HG03039 (cell line): Measurements from ENCODE around the gene FRG1.
A peak's percentile ranks its signal among the peaks of the same experiment; 100 is the strongest.
"Not testable (repeated sequence)": the region's sequence is repeated elsewhere in the genome, so short reads cannot be mapped to it uniquely, and the experiment has no call there.

ENCODE experiments used
- ATAC-seq: cut with Tn5 transposase; IDR thresholded peaks from one replicate; pipeline ENCODE4 v1.9.1; 2021; ENCODE audit warnings: mild to moderate bottlenecking, moderate library complexity; ENCODE audit not compliant: unreplicated experiment

FRG1 gene

GRCh38 chr4:189940178-189941004 lies at the start of gene FRG1:
Gene FRG1 (plus strand): TSS chr4:189940872. CDS start chr4:189941010, 138 bp downstream.
- ATAC-seq, result peak; percentile 100

DNA sequence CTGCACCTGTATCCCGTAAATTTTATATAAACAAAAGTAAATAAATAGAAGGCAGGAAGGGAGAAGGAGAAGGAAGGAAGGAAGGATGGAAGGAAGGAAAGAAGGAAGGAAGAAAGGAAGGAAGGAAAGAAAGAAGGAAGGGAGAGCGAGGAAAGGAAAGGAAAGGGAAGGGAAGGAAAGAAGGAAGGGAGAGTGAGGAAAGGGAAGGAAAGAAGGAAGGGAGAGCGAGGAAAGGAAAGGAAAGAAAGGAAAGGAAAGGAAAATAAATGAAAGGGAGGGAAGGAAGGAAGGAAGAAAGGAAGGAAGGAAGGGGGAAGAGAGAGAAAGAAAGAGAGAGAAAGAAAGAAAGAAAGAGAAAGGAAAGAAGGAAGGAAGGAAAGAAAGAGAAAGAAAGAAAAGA lies 43.0 kb upstream of the FRG1 start:
- ATAC-seq, result no peak

DNA sequence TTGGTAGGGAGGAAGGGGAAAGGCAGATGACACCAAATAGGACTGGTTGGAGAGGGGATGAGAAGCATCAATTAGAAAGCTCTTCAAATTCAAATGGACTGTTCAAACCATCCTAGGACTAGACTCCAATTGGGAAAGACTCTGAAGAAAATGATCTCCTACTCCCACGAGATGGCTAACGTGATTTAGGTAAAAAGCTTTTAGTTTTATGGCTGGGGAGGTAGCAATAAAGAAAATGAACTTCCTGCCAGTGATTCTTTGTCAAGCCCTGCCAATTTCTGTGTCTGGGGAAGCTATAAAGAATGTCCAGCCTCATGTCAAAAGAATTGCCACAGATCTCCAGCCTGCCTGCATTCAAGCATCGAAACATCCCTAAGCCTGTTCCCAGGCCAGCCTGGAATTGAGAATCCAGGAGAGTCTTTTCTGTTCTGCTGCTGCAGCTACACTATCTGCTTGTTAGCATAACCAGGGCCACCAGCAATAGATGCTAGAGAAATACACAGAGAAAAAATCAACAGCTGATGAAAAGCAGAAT lies 41.1 kb upstream of the FRG1 start:
- ATAC-seq, result not testable (repeated sequence)

- ATAC-seq, result not testable (repeated sequence)
These were observed 36.1 kb upstream of the FRG1 start for GRCh38 chr4:189904420-189905027.

DNA sequence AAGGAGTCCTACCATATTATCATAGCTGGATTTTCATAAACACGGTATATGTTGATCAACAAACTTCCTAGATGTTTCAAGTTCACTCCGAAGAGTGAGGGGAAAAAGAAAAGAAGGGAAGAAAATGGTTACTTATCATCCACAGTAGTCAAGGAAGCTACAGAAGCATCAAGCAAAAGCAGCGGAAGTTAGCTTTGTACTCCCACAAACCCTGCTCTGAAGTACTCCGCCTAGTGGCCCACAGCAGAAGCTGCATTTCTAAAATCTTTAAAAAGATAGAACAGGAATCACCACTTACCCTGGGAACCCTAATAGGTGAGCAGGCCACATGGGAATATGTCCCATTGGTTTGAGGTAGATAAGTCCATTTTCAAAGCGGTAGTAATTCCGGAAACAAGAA lies 28.5 kb upstream of the FRG1 start:
- ATAC-seq, result no peak

GRCh38 chr4:189917161-189917891 lies 23.3 kb upstream of the FRG1 start:
- ATAC-seq, result no peak

DNA sequence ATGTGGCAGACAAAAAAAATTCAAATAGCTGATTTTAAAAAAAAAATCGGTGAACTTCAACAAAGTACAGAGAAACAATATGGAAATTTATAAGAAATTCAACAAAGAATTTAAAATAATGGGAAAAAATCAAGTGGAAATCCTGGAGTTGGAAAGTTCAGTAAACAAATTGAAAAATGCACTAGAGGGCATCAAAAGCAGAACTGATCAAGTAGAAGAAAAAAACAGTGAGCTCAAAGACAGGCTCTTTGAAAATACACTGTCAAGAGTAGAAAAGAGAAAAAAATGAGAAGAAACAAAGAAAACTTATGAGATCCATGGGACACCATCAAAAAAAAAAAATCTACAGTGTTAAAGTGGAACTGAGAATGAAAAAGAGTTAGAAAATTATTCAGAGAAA lies 19.6 kb upstream of the FRG1 start:
- ATAC-seq, result no peak

- ATAC-seq, result not testable (repeated sequence)
These were observed 13.9 kb upstream of the FRG1 start for GRCh38 chr4:189926742-189927141.

GRCh38 chr4:189941005-189941450 lies 356 bp downstream of the FRG1 start:
- peak; percentile 35 for ATAC-seq

DNA sequence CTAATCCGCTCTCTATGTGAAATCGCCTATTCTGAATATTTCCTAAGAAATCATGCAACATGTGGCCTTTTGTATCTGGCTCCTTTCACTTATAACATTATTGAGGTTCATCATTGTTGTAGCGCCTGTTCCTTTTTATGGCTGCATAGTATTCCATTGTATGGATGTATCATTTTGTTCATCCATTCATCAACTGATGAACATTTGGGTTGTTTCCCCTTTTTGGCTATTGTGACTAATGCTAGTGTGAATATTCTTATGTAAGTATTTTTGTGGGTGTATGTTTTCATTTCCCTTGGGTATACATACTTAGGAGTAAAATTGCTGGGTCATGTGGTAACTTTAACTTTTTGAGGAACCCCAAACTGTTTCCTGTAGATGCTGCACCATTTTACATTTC lies 1.7 kb downstream of the FRG1 start:
- ATAC-seq, result not testable (repeated sequence)

- not testable (repeated sequence) for ATAC-seq
These were observed 3.4 kb downstream of the FRG1 start for GRCh38 chr4:189944077-189944476.

GRCh38 chr4:189946906-189947305 lies 6.2 kb downstream of the FRG1 start:
- not testable (repeated sequence) for ATAC-seq

DNA sequence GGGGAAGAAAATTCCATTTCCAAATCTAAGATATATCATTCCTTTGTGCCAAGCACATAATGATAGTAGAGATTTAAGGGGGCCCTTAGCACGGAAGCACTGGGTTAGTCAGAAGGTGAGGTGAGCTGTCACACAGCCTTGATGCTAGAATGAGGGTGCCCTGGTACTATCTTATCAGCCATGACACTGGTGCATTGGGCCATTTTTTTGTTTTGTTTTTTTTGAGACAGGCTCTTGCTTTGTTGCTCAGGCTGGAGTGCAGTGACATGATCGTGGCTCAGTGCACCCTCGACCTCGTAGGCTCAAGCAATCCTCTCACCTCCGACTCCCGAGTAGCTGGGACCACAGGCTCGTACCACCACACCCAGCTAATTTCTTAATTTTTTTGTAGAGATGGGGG lies 7.8 kb downstream of the FRG1 start:
- not testable (repeated sequence) for ATAC-seq

DNA sequence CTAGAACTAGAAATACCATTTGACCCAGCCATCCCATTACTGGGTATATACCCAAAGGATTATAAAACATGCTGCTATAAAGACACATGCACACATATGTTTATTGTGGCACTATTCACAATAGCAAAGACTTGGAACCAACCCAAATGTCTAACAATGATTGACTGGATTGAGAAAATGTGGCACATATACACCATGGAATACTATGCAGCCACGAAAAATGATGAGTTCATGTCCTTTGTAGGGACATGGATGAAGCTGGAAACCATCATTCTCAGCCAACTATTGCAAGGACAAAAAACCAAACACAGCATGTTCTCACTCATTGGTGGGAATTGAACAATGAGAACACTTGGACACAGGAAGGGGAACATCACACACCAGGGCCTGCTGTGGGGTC lies 28.6 kb downstream of the FRG1 start:
- ATAC-seq, result not testable (repeated sequence)

DNA sequence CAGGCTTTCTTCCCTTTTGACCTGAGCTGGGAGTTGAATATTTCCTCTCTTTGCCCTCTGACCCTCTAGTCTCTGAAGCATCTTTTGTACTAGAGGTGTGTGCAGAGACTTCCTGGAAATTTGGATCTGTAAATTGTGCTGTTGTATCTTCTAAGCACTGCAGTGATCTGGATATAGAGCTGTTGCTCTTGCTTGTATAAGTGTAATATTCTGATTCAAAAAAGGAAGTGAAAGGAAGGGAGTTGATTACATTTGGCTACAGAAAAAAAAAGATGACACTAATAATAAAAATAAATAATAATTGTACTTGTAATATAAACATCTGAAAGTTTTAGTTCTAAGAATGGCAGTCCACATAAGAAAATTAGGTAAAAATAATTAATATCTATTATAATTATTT lies 33.0 kb downstream of the FRG1 start:
- no peak for ATAC-seq

- no peak for ATAC-seq
These were observed 33.4 kb downstream of the FRG1 start for GRCh38 chr4:189974056-189974455.

DNA sequence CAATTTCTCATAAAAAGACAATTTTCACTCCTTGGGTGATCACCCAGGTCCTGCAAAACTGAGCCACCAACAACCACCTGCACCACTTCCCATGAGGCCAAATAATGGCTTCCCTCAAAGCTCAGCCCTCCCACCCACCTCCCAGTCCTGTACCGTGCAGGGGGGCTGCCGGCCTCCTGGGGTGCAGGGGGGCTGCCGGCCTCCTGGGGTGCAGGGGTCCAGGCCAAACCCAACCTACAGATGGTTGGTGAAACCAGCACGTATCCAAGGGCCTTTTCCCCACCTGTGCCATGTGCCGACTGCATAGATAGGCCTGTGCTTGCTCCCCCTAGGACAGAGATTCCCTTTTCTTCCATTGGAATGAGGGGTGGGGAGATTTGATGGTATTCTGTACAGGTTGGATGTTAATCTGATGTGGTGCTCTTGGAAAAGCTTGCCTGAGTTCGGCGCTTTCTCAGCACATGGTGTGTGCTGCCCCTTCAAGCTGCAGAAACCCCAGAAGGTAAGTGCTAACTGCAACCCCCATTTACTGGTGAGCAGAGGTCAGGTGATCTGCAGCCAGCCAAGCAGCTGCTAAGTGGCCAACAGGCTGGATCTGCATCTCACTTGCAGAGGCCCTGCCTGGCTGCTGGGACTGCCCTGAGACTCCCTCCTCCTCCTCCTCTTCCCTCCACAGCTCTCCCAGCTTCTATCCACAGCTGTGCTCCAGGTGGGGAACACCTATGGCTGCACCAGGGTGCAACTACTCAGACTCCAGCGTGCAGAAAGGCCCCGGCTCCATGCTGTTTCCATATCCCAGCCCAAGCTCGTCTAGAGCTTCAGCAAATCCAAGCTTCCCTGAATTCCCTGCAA lies 38.8 kb downstream of the FRG1 start:
- ATAC-seq, result no peak

GRCh38 chr4:189980292-189980691 lies 39.6 kb downstream of the FRG1 start:
- ATAC-seq, result not testable (repeated sequence)

- ATAC-seq, result no peak
These were observed 41.3 kb downstream of the FRG1 start for GRCh38 chr4:189981970-189982369.

GRCh38 chr4:189983916-189984526 lies 43.3 kb downstream of the FRG1 start:
- ATAC-seq, result not testable (repeated sequence)
